ENCODE results near the gene IQGAP3.

DNA sequence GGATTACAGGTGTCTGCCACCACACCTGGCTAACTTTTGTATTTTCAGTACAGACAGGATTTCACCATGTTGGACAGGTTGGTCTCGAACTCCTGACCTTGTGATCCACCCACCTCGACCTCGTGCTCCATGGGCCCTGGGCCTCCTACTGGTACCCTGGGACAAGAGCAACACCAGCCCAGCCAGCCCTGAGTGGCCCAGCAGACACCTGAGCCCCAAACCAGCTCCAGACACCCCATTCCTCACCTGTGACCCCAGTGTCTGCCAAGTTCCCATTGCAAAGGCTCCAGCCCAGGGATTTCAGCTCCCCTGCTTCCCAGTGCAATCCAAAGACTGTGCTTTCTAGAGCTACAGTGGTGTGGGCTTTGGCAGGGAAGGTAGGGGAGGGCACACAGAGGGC lies 86.4 kb downstream of the IQGAP3 start:
- no peak for TF ChIP-seq EP300 (IDR thresholded peaks at IDR 0.05; ENCODE audit: low read depth)
- TF ChIP-seq, protein P1, sequence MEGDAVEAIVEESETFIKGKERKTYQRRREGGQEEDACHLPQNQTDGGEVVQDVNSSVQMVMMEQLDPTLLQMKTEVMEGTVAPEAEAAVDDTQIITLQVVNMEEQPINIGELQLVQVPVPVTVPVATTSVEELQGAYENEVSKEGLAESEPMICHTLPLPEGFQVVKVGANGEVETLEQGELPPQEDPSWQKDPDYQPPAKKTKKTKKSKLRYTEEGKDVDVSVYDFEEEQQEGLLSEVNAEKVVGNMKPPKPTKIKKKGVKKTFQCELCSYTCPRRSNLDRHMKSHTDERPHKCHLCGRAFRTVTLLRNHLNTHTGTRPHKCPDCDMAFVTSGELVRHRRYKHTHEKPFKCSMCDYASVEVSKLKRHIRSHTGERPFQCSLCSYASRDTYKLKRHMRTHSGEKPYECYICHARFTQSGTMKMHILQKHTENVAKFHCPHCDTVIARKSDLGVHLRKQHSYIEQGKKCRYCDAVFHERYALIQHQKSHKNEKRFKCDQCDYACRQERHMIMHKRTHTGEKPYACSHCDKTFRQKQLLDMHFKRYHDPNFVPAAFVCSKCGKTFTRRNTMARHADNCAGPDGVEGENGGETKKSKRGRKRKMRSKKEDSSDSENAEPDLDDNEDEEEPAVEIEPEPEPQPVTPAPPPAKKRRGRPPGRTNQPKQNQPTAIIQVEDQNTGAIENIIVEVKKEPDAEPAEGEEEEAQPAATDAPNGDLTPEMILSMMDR (IDR thresholded peaks at IDR 0.05) = no peak

All from transverse colon (tissue), 3 donors.